HUES48 (cell line): Measurements from ENCODE around the gene DOK1.

Experiments
- H3K27ac ChIP-seq: one replicate; pipeline ENCODE4 v1.7.0; 2013; ENCODE audit warnings: low read depth, low read length, inconsistent platforms
- H3K27me3 ChIP-seq: 2 replicates; pipeline ENCODE4 v1.6.1; 2013; ENCODE audit warnings: mild to moderate bottlenecking, low read length; ENCODE audit not compliant: control insufficient read depth, insufficient read depth
- H3K36me3 ChIP-seq: 2 replicates; pipeline ENCODE4 v1.6.1; 2013; ENCODE audit warnings: low read length; ENCODE audit not compliant: control insufficient read depth, insufficient read depth
- H3K4me1 ChIP-seq: 2 replicates; pipeline ENCODE4 v1.6.1; 2013; ENCODE audit warnings: mild to moderate bottlenecking, low read length; ENCODE audit not compliant: control insufficient read depth, insufficient read depth
- H3K4me3 ChIP-seq: 2 replicates; pipeline ENCODE4 v1.5.1; 2013; ENCODE audit warnings: mild to moderate bottlenecking, low read depth, low read length
- H3K9ac ChIP-seq: 2 replicates; pipeline ENCODE4 v1.6.1; 2013; ENCODE audit warnings: mild to moderate bottlenecking, low read depth, low read length, moderate library complexity
- H3K9me3 ChIP-seq: 2 replicates; pipeline ENCODE4 v1.6.1; 2013; ENCODE audit warnings: low read length; ENCODE audit not compliant: control insufficient read depth, insufficient read depth

Gene DOK1

DNA sequence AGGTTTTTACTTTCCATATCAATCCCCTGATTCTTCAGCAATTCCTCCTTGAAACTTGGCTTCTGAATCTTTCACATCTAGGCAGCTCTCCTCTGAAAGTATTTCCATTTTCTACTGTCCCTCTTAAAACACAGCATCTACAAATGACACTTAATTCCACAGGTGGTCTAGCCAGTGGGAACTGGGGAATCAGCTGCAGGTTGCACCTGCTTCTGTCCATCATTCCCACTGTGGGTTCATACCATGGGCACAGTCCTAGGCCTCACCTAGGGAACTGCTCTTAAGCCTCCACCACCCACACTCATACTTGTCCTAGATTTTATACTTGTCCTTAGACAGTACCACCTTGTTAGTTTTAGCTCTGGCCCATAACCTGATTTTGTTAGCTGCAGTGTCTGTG is 3.0 kb upstream of the DOK1 start:
- Histone ChIP-seq H3K4me1 (peaks cover 14% of the 10 kb centered on the region; the same call in 1 of the 2 replicates), H3K4me3 (no peak overlapping the region), H3K9ac (no peak overlapping the region), H3K36me3 (no peaks in the 10 kb centered on the region; the same call in 1 of the 2 replicates), H3K27ac (no peak overlapping the region), H3K27me3 (peaks cover 62% of the 10 kb centered on the region), H3K9me3 (no peaks in the 10 kb centered on the region)

DNA sequence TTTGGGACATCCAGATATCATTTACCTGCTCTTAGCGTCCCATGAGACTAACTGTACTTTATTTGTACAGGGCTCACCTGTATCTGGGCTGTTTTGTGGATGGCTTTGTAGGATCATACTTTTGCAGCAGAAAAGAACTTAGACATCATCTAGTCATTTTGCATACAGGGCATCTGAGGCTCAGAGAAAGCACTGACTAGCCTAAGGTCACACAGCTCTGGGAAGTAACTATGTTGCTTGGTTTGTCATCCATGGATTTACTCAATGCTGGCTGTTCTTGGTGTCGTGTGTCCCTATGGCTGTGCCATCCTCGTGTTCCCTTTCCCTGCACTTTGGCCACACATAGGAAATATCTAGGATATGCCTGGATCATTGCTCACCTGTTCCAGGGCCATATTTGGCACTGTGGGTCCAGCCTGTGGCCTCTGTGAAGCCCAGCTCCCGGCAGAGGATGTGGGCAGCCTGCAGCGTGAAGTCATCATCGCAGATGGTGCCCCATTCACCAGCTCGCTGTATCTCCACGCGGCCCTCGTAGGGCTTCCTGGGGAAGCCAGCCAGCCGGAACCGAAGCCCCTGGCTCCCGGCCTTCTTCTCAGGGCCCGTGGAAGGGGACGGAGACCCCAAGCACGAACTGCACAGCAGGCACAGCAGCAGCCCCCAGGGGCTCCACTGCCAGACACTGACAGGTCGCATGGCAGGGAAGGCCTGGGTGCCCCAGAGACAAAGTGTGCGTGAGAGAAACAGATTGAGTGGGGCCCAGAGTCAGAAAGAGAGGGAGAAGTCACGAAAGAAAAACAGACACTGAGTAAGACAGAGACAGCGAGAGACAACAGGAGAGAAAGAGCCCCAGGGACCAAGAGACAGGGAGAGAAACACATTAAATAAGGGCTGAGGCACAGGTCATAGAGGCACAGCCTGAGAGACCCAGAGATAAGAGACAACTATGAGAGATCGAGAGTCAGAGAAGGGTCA is 2.3 kb upstream of the DOK1 start:
- H3K36me3 ChIP-seq, result no peaks in the 10 kb centered on the region; the same call in 1 of the 2 replicates
- peaks cover 61% of the 10 kb centered on the region for H3K27me3 ChIP-seq
- H3K4me3 ChIP-seq, result peak overlapping the region; percentile 74
- H3K9ac ChIP-seq, result no peak overlapping the region
- peaks cover 14% of the 10 kb centered on the region; the same call in 1 of the 2 replicates for H3K4me1 ChIP-seq
- H3K27ac ChIP-seq, result no peak overlapping the region
- H3K9me3 ChIP-seq, result no peaks in the 10 kb centered on the region

DNA sequence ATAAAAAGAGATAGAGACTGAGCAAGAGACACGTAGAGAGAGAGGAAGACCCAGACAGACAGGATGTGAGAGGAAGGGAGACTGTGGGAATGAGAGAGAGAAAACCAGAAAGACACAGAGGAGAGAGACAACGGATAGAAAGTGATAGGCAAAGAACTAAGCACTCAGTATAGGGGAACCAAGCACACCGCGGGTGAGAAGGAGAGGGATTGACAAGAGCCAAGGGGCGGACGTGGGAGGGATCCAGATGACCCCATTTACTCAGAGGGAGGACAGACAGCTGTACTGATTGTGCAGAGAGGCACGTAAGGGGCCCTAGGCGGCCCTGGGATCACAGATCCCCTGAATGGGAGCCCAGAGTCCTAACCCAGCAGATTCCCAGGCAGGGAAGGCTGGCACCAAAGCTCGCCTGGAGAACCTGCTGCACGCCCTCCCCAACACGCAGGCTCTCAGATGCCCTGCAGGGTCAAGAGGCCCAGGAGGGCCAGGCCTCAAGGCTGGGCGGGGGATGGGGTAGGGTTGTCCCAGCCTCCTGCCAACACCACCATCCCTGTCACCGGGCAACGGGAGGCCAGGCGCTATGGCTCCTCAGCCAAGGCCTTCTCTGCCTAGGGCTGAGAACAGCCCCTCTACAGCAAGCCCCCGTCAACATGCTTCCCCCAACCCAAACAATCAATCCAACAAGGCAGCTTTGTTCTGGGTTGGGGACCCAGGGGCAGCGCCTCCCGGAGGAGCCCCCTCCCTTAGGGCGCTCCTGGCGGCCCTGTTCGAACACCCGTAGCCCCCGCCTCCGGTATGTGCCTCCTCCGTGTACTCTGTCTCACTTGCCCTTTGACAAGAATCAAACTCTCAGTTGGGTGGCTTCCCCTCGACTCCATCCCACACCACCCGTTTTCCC is 1.4 kb upstream of the DOK1 start:
- no peaks in the 10 kb centered on the region; the same call in 1 of the 2 replicates for H3K36me3 ChIP-seq
- H3K27me3 ChIP-seq, result peaks cover 52% of the 10 kb centered on the region
- H3K27ac ChIP-seq, result peak overlapping the region; percentile 43
- peak overlapping the region; percentile 30 for H3K9ac ChIP-seq
- H3K9me3 ChIP-seq, result no peaks in the 10 kb centered on the region
- peaks cover 12% of the 10 kb centered on the region; the same call in 1 of the 2 replicates for H3K4me1 ChIP-seq
- peak overlapping the region; percentile 74 for H3K4me3 ChIP-seq

DNA sequence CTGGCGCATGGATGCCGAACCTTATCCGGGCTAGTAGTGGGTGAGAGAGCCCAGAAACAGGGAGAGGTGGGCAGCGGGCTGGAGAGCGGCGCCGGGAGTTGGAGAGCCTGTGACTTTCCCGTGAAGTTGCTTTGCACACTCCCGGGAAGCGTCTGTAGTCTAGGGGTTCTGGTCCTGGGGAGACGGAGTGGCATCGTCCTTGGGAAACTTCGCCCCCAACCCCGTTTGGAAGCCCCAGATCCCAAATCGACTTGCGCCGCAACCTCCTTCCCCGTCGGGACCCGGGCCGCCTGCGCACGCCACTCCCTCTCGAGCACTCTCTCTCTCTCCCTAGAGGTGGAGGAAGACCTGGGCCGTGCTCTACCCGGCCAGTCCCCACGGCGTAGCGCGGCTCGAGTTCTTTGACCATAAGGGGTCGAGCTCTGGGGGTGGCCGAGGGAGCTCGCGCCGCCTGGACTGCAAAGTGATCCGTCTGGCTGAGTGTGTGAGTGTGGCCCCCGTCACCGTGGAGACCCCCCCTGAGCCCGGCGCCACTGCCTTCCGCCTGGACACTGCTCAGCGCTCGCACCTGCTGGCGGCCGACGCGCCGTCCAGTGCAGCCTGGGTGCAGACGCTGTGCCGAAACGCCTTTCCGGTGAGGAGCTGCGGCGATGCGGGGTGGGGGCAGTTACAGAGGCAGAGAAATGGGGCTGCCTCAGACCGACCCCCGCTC is 456 bp downstream of the DOK1 start:
- Histone ChIP-seq H3K27me3 (peaks cover 44% of the 10 kb centered on the region), H3K36me3 (no peaks in the 10 kb centered on the region; the same call in 1 of the 2 replicates), H3K4me1 (peaks cover 13% of the 10 kb centered on the region; the same call in 1 of the 2 replicates), H3K4me3 (peak overlapping the region; percentile 74), H3K9me3 (no peaks in the 10 kb centered on the region), H3K9ac (peak overlapping the region; percentile 46; the same call in 1 of the 2 replicates), H3K27ac (no peak overlapping the region)

DNA sequence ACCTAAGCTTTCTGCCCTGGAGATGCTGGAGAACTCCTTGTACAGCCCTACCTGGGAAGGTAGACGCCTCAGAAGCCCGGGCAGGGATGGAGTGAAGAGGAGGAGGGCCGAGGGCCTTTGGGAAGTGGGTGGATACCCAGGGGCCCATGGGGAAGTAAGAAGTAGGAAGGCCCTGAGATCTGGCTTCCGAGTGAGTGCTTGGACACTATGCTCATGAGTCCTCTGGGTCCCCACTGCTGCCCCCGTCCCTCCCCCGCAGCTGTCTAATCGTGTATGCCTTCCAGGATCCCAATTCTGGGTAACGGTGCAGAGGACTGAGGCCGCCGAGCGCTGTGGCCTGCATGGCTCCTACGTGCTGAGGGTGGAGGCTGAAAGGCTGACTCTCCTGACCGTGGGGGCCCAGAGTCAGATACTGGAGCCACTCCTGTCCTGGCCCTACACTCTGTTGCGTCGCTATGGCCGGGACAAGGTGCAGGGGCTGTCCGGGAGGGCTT is 1.1 kb downstream of the DOK1 start:
- Histone ChIP-seq H3K4me3 (peak overlapping the region; percentile 74), H3K9me3 (no peaks in the 10 kb centered on the region), H3K27ac (no peak overlapping the region), H3K9ac (no peak overlapping the region), H3K4me1 (peaks cover 18% of the 10 kb centered on the region), H3K36me3 (no peaks in the 10 kb centered on the region; the same call in 1 of the 2 replicates), H3K27me3 (peaks cover 37% of the 10 kb centered on the region)

DNA sequence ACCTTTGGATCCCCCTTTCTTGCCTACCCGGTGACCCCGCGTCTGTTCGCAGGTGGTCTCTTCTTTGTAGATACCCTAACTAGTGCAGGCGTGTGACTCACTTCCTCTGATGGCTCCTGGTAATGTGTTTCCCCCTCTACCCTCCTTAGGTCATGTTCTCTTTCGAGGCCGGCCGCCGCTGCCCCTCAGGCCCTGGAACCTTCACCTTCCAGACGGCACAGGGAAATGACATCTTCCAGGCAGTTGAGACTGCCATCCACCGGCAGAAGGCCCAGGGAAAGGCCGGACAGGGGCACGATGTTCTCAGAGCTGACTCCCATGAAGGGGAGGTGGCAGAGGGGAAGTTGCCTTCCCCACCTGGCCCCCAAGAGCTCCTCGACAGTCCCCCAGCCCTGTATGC is 1.6 kb downstream of the DOK1 start:
- Histone ChIP-seq H3K27me3 (peaks cover 34% of the 10 kb centered on the region), H3K4me3 (no peak overlapping the region), H3K9ac (no peak overlapping the region), H3K4me1 (peaks cover 18% of the 10 kb centered on the region), H3K9me3 (no peaks in the 10 kb centered on the region), H3K27ac (no peak overlapping the region), H3K36me3 (no peaks in the 10 kb centered on the region; the same call in 1 of the 2 replicates)

DNA sequence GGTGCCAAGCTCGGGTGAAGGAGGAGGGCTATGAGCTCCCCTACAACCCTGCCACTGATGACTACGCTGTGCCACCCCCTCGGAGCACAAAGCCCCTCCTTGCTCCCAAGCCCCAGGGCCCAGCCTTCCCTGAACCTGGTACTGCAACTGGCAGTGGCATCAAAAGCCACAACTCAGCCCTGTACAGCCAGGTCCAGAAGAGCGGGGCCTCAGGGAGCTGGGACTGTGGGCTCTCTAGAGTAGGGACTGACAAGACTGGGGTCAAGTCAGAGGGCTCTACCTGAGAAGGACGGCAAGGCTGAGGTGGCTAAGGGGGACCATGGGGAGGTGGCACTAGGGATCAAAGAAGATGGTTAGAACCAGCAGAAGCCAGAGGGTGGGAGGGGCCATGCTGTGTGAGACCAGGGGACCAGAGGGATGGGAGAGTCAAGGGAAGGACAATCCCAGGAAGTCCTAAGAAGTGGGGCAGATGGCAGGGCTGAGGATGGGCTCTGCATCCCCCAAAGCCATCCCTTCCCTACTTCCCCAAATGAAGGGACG is 2.4 kb downstream of the DOK1 start:
- no peak overlapping the region for H3K9ac ChIP-seq
- H3K36me3 ChIP-seq, result no peaks in the 10 kb centered on the region; the same call in 1 of the 2 replicates
- no peaks in the 10 kb centered on the region for H3K9me3 ChIP-seq
- no peak overlapping the region for H3K27ac ChIP-seq
- no peak overlapping the region for H3K4me3 ChIP-seq
- peaks cover 18% of the 10 kb centered on the region for H3K4me1 ChIP-seq
- H3K27me3 ChIP-seq, result peaks cover 33% of the 10 kb centered on the region

DNA sequence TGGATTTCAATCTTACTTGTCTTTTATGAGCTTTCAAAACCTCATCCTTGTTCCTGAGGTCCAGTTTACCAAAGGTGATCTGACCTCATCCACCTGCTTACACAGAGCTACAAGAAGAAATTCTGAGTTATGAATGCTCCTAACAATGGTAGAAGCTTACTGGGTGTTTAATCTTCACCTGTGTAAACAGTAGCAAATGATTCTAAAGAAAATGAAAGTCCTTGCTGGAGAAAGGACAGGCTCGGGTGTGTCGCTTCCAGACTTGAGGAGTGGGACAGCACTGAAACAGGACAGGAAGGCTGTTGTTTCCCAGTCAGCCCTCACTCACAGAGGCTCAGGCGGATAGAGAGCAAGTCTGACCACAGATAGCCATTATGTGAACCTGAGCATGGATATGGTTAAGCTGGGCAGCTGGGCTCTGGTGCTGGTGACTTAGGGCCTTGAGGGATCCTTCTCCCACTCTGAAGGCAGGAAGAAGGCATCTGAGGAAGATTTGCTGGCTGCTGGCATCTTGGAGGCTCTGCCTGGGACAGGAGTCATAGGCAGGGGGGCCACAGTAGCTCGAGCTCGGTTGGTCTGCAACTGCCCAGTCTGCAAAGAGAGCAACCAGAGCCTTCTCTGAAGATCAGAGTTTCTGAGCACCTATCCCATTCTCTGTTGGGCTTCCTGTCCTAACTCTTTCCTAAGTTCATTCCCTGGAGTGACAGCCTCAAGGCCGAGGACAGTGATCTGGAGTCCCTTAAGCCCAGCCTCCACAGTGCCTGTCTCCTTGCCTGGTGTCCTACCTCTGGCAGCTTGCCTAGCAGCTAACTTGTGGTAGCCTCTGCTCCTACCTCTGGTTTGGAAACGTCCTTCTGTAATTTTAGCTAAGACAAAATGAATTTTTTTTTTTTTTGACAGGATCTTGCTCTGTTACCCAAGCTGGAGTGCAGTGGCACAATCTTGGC is 4.0 kb downstream of the DOK1 start:
- H3K4me3 ChIP-seq, result no peak overlapping the region
- H3K9ac ChIP-seq, result no peak overlapping the region
- H3K27me3 ChIP-seq, result peaks cover 22% of the 10 kb centered on the region
- no peaks in the 10 kb centered on the region; the same call in 1 of the 2 replicates for H3K36me3 ChIP-seq
- H3K27ac ChIP-seq, result no peak overlapping the region
- H3K9me3 ChIP-seq, result no peaks in the 10 kb centered on the region
- H3K4me1 ChIP-seq, result peaks cover 12% of the 10 kb centered on the region

DNA sequence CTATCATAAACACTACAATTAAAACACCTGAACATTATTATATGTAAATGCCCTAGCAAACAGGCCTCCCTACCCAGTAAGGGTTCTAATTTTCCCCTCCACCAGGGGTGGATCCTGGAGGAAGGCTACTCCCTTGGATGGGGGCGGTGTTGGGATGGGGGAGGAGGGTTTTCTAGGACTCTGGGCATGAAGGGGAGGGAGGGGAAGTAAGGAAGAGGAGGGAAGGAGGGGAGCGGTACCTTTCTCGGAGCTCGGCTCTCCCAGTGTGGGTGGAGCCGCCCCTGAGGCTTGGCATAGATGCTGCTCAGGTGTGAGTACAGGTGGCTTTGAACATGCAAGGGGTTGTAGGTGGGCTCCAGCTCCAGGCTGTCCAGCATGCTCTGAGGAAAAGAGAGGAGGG is 5.4 kb downstream of the DOK1 start:
- peaks cover 21% of the 10 kb centered on the region for H3K27me3 ChIP-seq
- H3K27ac ChIP-seq, result no peak overlapping the region

More for the DNA sequence above, 5.4 kb downstream of the DOK1 start:
- Histone ChIP-seq H3K9me3 (no peaks in the 10 kb centered on the region), H3K9ac (no peak overlapping the region), H3K36me3 (no peaks in the 10 kb centered on the region; the same call in 1 of the 2 replicates), H3K4me1 (peaks cover 12% of the 10 kb centered on the region), H3K4me3 (no peak overlapping the region)
